Measurements from ENCODE around the gene TICAM2. TPM values are rescaled to one million over a fixed set of nuclear protein-coding genes. Genes with fewer than 3 reads are reported as not detected.

Gene TICAM2
- total RNA-seq, 1 donor from 2014 or later = 2.1 TPM

GRCh38 chr5:115573133-115573532 is 29.1 kb downstream of the TICAM2 start:
- ATAC-seq (no peak), DNase-seq (ENCODE audit: low spot score) (no peak)

GRCh38 chr5:115571441-115571878 is 30.8 kb downstream of the TICAM2 start:
- ATAC-seq (no peak), DNase-seq (ENCODE audit: low spot score) (no peak)

- ATAC-seq (no peak), DNase-seq (ENCODE audit: low spot score) (no peak)
Observed at GRCh38 chr5:115568668-115569067, 33.6 kb downstream of the TICAM2 start.

- no peak for DNase-seq (ENCODE audit: low spot score)
- no peak for ATAC-seq
Observed at GRCh38 chr5:115565233-115565632, 37.0 kb downstream of the TICAM2 start.

GRCh38 chr5:115561176-115561575 is 41.1 kb downstream of the TICAM2 start:
- no peak for ATAC-seq
- DNase-seq (ENCODE audit: low spot score) = no peak

- DNase-seq (ENCODE audit: low spot score) (no peak), ATAC-seq (no peak)
Observed at GRCh38 chr5:115559524-115559923, 42.8 kb downstream of the TICAM2 start.

- peak; percentile 18 for ATAC-seq
- DNase-seq (ENCODE audit: low spot score) = no peak
Observed at GRCh38 chr5:115558388-115558956, 43.8 kb downstream of the TICAM2 start.

- DNase-seq (ENCODE audit: low spot score) (no peak), ATAC-seq (peak; percentile 69)
Observed at GRCh38 chr5:115557667-115558387, 44.5 kb downstream of the TICAM2 start.

GRCh38 chr5:115556276-115556675 is 46.0 kb downstream of the TICAM2 start:
- peak; percentile 42 for ATAC-seq

GRCh38 chr5:115555084-115555633 is 47.1 kb downstream of the TICAM2 start:
- ATAC-seq (peak; percentile 70), DNase-seq (ENCODE audit: low spot score) (no peak)

More at GRCh38 chr5:115556276-115556675, 46.0 kb downstream of the TICAM2 start:
- no peak for DNase-seq (ENCODE audit: low spot score)

- DNase-seq (ENCODE audit: low spot score) (no peak), ATAC-seq (no peak)
Observed at GRCh38 chr5:115553082-115553481, 49.2 kb downstream of the TICAM2 start.

GRCh38 chr5:115551415-115551814 is 50.9 kb downstream of the TICAM2 start:
- ATAC-seq = no peak
- no peak for DNase-seq (ENCODE audit: low spot score)

- DNase-seq (ENCODE audit: low spot score) (no peak), ATAC-seq (no peak)
Observed at GRCh38 chr5:115549154-115549553, 53.1 kb downstream of the TICAM2 start.

- ATAC-seq = no peak
- DNase-seq (ENCODE audit: low spot score) = no peak
Observed at GRCh38 chr5:115548683-115549082, 53.6 kb downstream of the TICAM2 start.

- ATAC-seq (no peak), DNase-seq (ENCODE audit: low spot score) (no peak)
Observed at GRCh38 chr5:115545351-115545882, 56.9 kb downstream of the TICAM2 start.

- ATAC-seq = peak; percentile 89
- peak; percentile 98 for DNase-seq (ENCODE audit: low spot score)
Observed at GRCh38 chr5:115544436-115545350, 57.6 kb downstream of the TICAM2 start, which contains the start of gene FEM1C. FEM1C (minus strand) TSS chr5:115544775; CDS start chr5:115543493, 1,282 bp downstream.

- ATAC-seq = peak; percentile 49
Observed at GRCh38 chr5:115544043-115544435, 58.2 kb downstream of the TICAM2 start.

GRCh38 chr5:115543365-115544042 is 58.8 kb downstream of the TICAM2 start:
- ATAC-seq = peak; percentile 47
- DNase-seq (ENCODE audit: low spot score) = no peak

More at GRCh38 chr5:115544043-115544435, 58.2 kb downstream of the TICAM2 start:
- DNase-seq (ENCODE audit: low spot score) = peak; percentile 67

- ATAC-seq (no peak), DNase-seq (ENCODE audit: low spot score) (no peak)
Observed at GRCh38 chr5:115542651-115543364, 59.5 kb downstream of the TICAM2 start.
